Measurements from ENCODE around the gene ANXA2R. TPM values are rescaled to one million over a fixed set of nuclear protein-coding genes. Genes with fewer than 3 reads are reported as not detected.

Gene ANXA2R
- total and polyA plus RNA-seq, 9 of the 15 experiments (the other 6 are each of a cell fraction or from before 2014, with no cell fraction given), result 2.1 to 4.8 (median 3.4) TPM

- TF ChIP-seq CBX1 (IDR thresholded peaks at IDR 0.05; ENCODE audit: low read depth) (no peak; the same call in 1 of the 2 replicates), SRSF3 (IDR thresholded peaks at IDR 0.05; ENCODE audit: insufficient read depth, low read length) (no peak), GMEB1 (CRISPR knock-in tag; IDR thresholded peaks at IDR 0.05) (0 out of 2 replicates have a peak, but pooled peaks have one; percentile 8), ZNF507 (tag; conservative IDR thresholded peaks at IDR 0.05) (no peak), FOXM1 (IDR thresholded peaks at IDR 0.05; ENCODE audit: low read depth) (no peak), FOXM1 (CRISPR knock-in tag; IDR thresholded peaks at IDR 0.05; ENCODE audit: low read depth) (no peak), RFX5 (IDR thresholded peaks at IDR 0.05; ENCODE audit: low read depth, low read length) (no peak), XRCC5 (IDR thresholded peaks at IDR 0.05; ENCODE audit: low read depth, low read length) (peak; percentile 91), CHD2 (IDR thresholded peaks at IDR 0.05; ENCODE audit: low read depth, low read length) (0 out of 2 replicates have a peak, but pooled peaks have one; percentile 47), ZNF668 (CRISPR knock-in tag; IDR thresholded peaks at IDR 0.05) (no peak), CHAMP1 (IDR thresholded peaks at IDR 0.05) (peak; percentile 61; the same call in 1 of the 2 replicates), ZNF263 (CRISPR knock-in tag; IDR thresholded peaks at IDR 0.05; ENCODE audit: borderline replicate concordance) (no peak; the same call in 1 of the 2 replicates), MECOM (CRISPR knock-in tag; IDR thresholded peaks at IDR 0.05) (no peak), SETDB1 (IDR thresholded peaks at IDR 0.05; ENCODE audit: low read length) (no peak), ZKSCAN3 (CRISPR knock-in tag; IDR thresholded peaks at IDR 0.05) (no peak)
- TF ChIP-seq, protein P1, sequence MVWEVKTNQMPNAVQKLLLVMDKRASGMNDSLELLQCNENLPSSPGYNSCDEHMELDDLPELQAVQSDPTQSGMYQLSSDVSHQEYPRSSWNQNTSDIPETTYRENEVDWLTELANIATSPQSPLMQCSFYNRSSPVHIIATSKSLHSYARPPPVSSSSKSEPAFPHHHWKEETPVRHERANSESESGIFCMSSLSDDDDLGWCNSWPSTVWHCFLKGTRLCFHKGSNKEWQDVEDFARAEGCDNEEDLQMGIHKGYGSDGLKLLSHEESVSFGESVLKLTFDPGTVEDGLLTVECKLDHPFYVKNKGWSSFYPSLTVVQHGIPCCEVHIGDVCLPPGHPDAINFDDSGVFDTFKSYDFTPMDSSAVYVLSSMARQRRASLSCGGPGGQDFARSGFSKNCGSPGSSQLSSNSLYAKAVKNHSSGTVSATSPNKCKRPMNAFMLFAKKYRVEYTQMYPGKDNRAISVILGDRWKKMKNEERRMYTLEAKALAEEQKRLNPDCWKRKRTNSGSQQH (CRISPR knock-in tag; IDR thresholded peaks at IDR 0.05), result 0 out of 2 replicates have a peak, but pooled peaks have one; percentile 4
- TF ChIP-seq, protein P2, sequence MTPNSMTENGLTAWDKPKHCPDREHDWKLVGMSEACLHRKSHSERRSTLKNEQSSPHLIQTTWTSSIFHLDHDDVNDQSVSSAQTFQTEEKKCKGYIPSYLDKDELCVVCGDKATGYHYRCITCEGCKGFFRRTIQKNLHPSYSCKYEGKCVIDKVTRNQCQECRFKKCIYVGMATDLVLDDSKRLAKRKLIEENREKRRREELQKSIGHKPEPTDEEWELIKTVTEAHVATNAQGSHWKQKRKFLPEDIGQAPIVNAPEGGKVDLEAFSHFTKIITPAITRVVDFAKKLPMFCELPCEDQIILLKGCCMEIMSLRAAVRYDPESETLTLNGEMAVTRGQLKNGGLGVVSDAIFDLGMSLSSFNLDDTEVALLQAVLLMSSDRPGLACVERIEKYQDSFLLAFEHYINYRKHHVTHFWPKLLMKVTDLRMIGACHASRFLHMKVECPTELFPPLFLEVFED (CRISPR knock-in tag; conservative IDR thresholded peaks at IDR 0.05), result 0 out of 2 replicates have a peak, but pooled peaks have one; percentile 19
Measured at GRCh38 chr5:43040287-43041098, at the start of gene ANXA2R (continued).

All from K562 (cell line).